CD4-positive, alpha-beta T cell treated with Interleukin-6 for 4 hours (primary cell): ENCODE data around the gene DUSP22.

Experiments
- DNase-seq: peaks from one replicate; pipeline ENCODE4 v3.0.0-alpha.2; 2020; ENCODE audit warnings: mixed read lengths

DUSP22 gene

GRCh38 chr6:381742-382461 is 89.6 kb downstream of the DUSP22 start:
- DNase-seq: no peak

GRCh38 chr6:382883-383810 is 90.9 kb downstream of the DUSP22 start:
- DNase-seq: no peak

- DNase-seq: no peak
Observed at GRCh38 chr6:383856-384255, 91.6 kb downstream of the DUSP22 start.

- no peak for DNase-seq
Observed at GRCh38 chr6:384898-385297, 92.6 kb downstream of the DUSP22 start.

GRCh38 chr6:385614-386013 is 93.3 kb downstream of the DUSP22 start:
- DNase-seq: no peak

GRCh38 chr6:386688-387266 is 94.5 kb downstream of the DUSP22 start:
- no peak for DNase-seq

GRCh38 chr6:387293-387741 is 95.0 kb downstream of the DUSP22 start:
- DNase-seq: no peak

- DNase-seq: no peak
Observed at GRCh38 chr6:388202-388903, 96.1 kb downstream of the DUSP22 start.

GRCh38 chr6:389143-389542 is 96.9 kb downstream of the DUSP22 start:
- no peak for DNase-seq

GRCh38 chr6:389622-390021 is 97.3 kb downstream of the DUSP22 start:
- peak; percentile 39 for DNase-seq

- peak; percentile 38 for DNase-seq
Observed at GRCh38 chr6:390914-391558, 98.7 kb downstream of the DUSP22 start.

GRCh38 chr6:391559-392440 is 99.5 kb downstream of the DUSP22 start, which contains the start of gene IRF4:
Gene IRF4 (plus strand): TSS chr6:391752. CDS start chr6:393153, 1,401 bp downstream.
- DNase-seq: peak; percentile 77

- DNase-seq: peak; percentile 50
Observed at GRCh38 chr6:392441-393390, 100.4 kb downstream of the DUSP22 start.

- peak; percentile 20 for DNase-seq
Observed at GRCh38 chr6:393391-394221, 101.3 kb downstream of the DUSP22 start.

- no peak for DNase-seq
Observed at GRCh38 chr6:394641-395289, 102.5 kb downstream of the DUSP22 start.

GRCh38 chr6:395432-396125 is 103.3 kb downstream of the DUSP22 start:
- DNase-seq: no peak

GRCh38 chr6:396126-396520 is 103.8 kb downstream of the DUSP22 start:
- no peak for DNase-seq

GRCh38 chr6:397056-397455 is 104.8 kb downstream of the DUSP22 start:
- DNase-seq: no peak
